Kidney glomerular epithelial cell (primary cell): ENCODE data around the gene RUNX1.
A peak's percentile ranks its signal among the peaks of the same experiment; 100 is the strongest.

Experiments
- DNase-seq: peaks from one replicate; lab custom pipeline; 2025; lab: John Stamatoyannopoulos, UW

RUNX1 gene

DNA sequence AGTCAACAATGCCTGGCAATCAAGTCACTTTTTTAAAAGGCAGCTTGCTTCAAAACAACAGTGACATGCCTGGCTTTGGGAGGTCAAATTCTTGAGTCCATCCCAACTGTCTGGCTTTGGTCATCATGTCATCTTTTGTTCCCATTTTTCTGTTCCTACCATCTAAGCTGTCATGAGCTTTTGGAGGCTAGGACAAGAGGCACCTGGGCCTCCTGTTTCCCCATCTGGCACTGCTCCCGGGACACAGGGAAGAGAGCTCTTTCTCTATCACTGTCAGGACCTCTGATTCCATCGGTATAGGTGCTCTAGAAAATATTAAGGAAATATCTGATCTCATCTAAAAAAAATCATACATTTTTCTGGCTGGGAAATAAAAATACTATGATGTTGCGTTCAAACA is 224.0 kb downstream of the RUNX1 start:
- no peak for DNase-seq

DNA sequence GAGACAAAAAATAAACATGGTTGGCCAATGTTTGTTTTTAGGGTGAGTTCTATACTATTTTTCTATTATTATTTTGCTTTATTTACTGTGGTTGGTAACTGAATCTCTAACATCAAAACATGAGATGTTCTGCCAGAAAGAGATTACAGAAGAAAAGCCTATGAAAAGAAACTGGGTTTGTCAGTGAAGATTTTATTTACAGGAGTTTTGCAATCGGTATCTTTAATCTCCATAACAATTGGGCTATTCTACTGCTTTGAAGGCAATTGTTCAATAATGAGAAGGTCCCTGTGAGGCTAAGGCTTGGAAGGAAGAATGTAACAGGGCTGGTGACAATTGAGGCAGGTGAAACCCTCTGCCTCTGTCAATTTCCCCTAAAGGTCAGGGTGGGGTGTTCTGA is 224.8 kb downstream of the RUNX1 start:
- DNase-seq: no peak

DNA sequence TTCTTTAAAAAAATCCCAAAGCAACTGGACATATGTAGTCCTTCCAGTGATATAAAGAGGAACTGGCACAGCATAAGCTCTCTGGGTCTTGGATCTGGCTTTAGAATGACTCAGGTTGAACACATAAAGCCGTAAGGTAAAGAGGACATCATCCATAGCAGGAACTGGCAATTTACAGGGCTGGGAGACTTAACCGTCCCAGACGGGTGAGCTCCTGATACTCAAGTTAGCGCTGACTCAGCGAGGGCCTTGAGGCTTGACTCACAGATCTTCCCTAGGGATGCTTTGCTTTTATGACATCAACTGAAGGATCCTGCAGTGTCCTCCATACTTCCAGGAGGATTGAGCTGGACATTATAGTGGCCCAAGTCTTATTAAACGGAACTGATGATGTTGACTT is 226.2 kb downstream of the RUNX1 start:
- no peak for DNase-seq

DNA sequence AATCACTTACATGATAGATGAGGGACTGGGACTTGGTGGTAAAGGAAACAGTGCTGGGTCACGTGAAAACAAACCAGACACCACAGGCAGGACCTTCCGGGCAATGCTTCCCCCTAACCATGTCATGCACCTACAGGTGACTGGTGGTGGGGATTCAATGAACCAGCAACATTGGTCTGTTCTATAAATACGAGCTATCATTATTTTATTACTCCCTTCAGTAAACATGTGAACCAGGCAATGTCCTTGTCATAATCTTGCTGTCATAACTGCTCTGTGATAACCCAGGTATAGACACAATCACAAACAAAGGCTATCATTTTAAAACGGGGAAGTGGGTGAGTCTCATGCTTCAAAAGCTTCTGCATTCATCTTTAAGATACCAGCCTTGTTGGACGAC is 226.9 kb downstream of the RUNX1 start:
- no peak for DNase-seq

DNA sequence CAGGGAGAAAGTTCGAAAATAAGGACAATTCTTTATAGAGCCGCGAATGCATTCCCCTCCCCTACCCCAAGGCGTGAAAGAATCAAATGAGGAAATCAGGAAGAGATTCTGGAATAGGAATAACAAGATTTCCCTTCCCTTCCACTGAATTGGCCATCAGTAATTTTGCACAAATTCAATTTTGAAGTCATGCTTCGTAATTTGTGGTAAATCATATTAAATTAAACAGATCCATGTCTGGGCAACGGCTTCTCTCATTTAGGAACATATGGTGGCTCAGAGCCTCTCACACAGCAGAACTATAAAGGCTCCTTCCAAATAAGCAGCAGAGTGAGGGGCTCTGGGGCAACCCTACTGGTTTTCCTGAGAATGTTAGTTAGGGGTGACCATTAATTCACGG is 227.4 kb downstream of the RUNX1 start:
- DNase-seq: no peak

DNA sequence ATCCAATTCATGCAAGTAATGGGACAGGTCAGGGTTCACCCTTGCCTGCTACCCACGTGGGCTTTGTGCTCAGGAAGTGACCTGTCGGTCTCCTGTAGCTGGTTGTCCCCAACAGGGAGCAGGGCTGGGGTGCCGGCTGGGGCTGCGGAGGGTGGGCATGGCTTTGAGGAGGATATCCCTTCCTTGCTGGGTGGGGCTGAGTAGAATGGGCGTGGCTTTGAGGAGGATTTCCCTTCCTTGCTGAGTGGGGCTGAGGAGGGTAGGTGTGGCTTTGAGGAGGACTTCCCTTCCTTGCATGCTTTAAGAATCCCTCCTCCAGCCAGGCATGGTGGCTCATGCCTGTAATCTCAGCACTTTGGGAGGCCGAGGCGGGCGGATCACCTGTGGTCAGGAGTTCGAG is 229.1 kb downstream of the RUNX1 start:
- no peak for DNase-seq

DNA sequence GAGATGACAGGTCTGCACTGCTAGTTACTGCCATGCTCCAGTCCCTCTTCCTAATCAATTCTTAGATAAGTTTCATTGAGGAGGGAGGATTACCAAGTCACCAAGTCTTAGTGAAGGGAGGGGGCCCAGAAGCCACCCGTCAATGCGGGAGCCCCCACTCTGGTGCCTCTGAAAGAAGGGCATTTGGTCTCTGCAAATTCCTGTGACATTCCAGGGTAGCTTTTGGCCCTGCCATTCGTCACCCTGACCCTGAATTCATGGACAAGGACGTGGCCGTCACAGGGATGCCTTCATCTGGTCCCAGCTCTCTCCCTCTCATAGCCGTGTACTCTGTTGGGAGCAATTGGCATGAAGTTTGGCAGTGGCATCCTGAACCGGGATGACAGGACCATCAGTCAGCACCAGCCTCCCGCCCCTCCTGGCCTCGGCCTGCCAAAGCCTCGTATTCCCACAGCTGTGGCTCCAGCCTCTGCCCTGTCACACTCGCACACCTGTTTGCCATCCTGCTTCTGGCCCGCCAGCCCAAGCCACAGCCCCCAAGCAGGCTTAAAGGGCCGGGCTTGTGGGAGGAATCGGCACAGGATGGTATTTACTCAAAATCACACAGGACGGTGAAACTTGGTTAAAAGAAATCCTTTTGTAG is 229.6 kb downstream of the RUNX1 start:
- no peak for DNase-seq

DNA sequence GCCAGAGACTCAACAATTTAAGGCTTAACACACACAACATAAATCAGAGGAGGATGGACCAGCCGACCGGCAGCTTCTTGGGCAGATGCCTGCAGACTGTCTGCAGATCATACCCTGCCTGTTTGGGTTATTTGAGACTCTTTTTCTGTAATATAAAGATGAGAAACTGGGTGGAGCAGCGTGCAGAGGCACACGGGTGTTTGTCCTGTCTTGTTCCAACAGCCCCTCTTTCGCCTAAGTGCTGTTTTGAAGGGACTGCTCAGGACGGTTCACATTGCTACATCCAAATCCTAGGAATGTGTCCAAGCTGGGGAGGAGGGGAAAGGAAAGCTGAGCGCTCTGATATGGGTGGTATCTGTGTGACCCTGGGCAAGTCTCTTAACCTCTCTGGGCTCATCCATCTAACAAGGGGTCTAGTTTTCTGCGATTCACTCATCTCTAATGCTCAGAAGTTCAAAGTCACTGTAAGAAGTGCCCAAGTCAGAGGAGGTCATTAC is 230.4 kb downstream of the RUNX1 start:
- DNase-seq: no peak

DNA sequence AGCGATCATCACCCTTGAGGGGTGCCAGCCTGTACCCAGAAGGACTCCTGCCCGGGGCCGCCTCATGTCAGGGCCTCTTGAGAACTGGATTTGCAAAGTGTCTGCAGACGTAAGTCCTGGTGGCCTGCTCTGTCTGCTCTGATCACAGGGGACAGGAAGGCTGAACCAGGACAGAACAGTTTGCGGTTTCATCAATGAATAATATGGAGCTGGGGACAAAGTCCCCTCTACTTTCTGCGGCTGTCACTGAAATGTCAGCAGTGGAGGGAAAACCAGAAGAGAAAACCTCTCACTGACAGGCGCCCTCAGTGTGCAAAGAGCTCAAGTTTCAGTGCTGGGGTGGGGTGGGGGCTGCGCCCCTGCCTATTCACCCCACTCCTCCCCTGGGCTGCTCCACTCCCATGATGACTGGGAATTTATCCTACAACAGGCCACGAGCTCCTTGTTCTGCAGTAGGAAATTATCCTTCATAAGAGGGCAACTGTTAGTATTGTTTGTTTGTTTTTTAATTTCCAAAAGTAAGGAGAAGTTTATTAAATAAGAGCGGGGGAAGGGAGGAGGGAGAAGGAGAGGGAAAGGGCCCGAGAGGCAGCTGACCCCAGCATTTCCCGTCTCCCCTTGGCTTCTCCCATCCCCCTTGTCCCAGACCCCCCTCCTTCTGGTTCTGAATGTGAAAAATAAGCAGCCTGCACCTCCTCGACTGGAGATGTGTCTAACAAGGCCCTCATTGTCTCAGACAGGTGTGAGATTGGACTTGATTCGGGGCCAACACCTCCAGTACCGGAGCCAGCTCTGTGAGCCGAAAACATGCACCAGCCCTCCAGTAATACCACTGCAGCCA is 231.1 kb downstream of the RUNX1 start:
- no peak for DNase-seq

DNA sequence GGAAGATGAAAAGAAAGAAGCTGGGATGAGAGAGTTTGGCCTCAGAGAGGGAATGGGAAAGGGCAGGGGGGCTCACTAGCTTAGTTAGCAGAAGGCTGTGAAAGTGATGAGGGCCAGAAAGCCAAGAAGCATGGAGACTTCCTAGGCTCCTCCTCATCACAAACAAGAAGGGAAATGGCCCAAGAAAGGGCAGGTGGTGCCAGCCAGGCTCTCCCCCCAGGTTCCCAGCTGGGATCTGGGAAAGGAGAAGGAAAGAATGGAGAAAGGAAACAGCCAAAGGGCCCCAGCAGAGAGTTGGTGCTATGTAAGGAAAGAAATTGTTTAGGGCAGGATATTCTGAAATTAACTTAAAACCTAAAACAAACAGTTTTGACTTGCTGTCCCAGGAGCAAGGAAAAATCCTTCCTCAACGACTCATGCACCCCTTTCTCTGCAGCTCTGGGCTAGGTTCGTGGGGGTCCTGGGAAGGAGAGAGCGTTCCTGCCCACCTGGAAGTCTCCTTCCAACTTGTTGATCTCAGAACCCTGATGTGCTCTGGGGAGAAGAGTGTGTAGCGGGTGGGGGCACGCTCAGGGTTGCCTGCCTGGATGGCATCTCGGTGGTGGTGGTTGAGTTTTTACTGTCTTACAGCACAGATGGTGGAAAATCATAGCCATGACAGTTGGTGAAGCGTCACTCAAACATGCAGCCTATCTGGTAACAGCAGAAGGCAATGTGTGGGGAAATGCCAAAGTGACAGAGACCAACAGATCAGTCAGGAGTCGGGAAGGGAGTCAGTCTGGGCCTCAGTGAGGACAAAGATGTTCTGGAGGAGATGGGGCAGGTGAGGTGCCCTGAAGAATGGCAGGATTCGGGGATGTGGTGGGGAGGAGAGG is 233.0 kb downstream of the RUNX1 start:
- no peak for DNase-seq

DNA sequence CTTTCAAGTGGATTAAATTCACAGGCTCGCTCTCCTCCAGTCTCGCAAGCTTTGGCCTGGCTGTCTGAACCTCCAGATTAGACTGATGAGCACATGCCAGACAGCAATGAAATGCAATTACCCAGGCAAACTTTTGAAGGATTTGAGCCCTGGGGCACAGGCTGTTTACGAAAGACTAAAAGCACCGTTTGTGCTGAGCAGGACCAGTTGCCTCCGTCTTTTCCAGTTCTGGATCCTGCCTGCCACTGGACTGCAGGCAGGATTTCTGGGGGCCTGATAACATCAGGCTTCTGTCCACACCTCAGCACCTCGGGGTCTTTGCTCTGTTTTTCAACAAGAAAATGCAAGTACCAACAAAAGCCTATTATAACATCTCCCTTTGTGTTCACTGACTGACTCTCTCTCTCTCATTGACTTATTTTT is 234.6 kb downstream of the RUNX1 start:
- DNase-seq: no peak

DNA sequence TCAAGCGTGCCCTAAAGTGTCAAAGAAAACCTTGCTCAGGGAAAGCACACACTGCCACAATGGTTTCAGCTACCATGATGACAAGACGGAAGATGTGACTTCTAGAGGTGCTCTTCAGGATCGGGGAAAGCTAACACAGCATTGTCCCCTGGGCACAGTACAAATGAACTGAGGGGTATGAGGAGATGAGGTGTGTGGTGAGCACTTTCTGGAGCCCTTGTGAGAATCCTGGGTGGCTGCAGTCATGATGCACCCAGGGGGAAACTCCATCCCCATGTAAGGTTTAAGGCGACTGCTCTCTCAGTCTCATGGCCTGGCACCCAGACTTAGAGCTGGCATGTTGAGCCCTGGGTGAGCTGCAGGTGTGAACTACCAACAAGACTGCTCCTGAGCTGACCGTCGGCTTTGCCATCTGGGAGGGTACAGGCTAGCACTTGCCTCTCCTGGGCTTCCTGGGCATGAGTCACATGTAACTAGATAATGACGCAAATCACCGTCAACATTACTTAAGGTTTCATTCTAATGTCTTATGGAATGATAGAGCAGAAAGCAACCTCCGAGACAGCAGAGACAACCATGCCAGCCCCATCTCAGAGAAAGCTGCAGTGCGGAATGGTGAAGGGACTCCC is 235.7 kb downstream of the RUNX1 start:
- DNase-seq: no peak

DNA sequence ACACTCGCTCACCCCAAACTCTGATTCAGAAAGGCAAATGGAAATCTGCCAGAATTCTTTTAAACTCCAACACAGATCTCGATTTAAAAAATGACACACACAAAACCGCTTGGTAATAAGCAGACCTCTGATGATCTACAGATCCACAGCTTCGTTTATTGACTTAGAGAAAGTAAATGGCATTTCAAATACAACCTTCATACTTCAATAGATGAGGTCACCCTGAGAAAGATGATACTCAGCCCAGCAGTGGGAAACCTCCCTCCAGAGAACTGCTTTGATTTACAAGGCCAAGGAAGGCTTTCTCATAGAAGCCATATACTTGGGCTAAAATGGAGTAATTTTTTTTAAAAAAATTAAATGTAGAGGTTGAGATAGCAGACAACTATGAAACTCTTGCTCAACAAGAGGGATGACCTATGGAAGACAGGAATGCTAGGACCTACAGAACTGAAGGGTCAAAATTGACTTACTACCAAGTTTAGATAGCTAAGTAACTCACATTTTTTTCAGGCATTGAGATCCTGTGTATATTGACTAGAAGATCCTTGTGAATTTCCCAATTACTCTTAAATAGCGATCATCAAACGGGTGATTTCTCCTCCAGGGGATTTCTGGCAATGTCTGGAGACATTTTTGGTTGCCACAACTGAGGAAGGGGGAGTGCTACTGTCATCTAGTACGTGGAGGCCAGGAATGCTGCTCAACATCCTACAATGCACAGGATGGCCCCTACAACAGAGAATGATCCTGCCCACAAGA is 236.4 kb downstream of the RUNX1 start:
- DNase-seq: peak; percentile 68

DNA sequence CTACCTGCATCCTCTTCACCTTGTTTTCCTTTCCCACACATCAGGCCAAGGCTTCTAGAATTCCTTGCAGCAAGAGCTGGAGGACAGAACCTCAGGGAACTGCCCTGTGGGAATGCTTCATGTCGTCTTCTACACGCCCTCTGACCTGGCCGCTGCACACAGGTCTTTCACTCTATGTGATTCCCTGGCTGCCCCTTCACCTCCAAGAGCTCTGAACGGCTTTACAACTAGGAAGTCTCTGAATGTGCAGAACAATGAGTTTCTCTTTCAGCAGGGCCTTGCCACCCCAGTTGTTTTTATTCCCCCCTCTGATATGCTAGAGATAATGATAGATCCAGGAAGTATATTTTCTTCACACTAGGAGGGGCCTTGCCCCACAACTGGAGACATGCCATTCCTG is 237.7 kb downstream of the RUNX1 start:
- no peak for DNase-seq

DNA sequence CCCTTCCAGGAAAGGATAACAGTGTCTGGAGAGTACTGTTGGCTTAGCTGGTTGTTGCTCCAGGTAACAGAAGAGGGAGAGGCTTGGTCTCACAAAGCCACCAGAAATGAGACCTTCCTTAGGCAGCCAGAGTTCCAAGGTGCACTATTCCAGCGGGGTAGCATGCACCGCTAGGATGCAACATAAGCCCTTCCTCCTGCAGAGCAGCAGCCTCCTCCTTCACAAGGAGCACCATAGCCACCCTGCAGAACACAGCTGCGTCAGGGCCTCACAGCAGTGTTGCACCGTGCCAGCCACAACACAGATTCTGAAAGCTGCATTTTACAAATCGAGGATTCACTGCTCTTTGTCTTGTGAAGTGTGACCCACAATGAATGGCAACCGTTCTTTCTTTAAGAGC is 238.3 kb downstream of the RUNX1 start:
- no peak for DNase-seq

DNA sequence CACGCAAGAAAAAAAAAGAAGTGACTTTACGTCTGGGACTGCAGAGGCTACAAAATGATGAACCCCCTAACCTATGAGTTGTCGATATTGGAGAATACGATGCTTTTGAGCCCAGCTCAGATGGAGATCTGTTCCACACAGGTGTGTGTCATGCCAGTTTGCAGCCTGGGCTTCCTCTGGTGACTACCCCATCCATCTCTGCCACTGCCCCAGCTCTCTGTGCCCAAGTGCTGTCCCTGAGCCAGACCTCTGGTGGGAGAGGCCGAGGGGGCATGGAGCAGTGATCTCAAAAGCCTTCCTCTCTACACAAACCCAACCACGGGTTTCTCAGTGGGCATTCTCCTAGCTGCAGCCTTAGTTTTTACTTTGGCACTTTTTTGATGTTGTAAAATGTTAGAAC is 239.3 kb downstream of the RUNX1 start:
- DNase-seq: no peak

DNA sequence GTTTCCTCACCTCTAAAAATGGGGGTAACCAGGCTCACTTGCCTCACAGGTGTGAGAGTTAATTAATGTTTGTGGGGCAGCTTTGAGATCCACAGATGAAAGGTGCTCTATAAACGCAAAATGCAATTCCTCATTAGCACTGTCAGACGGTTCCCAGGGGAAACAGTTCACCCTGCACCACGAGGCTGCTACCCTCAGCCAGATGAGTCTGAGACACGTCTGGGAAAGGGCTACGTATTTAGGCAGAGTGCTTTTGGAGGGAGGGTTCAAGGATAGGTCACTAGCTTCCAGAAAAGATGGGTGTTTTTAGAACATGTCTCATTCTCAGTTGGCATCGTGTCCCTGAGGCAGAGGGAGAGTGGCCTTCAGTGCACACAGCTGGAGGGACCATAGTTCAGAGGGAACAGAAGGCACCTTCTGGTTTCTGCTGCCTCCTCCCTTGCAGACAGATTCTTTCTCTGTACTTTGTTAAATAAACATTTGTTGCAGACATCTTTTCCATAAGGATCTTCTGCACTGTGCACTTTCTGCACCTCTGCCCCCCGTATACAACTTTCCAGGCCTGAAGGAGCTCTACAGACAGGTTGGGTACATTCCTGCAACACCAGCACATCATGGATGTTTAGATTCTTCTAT is 240.4 kb downstream of the RUNX1 start:
- no peak for DNase-seq

DNA sequence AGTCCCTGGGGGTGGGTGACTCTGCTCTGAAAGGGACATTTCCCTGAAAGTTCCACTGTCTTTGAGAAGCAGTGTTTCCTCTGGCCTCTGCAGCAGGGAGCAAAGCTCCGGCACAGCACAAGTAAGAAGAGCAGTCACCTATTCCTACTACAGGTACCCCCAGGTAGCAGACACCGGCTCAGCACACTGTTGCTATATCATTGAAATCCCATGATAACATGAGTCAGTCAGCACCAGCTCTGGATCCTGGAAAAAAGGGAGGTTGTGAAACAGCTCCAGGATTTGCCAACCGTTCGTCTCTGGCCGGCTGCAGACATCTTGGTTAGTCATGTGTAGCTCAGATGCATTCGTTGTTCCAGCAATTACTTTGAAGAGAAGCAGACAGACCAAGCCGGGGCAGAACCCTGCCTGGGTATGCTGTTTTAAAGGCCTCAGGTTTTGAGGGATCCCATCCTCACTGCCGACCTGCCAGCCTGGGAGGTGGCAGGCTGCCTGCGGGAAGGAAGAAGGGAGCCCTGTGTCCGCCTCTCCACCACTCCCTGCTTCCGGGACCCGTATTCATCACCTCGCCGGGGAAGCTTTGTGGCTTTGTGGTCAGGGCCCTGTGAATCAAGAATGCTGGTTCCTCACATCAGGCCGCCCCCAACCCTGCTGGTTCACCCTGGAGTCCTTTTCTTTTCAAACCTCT is 241.1 kb downstream of the RUNX1 start:
- peak; percentile 83 for DNase-seq

DNA sequence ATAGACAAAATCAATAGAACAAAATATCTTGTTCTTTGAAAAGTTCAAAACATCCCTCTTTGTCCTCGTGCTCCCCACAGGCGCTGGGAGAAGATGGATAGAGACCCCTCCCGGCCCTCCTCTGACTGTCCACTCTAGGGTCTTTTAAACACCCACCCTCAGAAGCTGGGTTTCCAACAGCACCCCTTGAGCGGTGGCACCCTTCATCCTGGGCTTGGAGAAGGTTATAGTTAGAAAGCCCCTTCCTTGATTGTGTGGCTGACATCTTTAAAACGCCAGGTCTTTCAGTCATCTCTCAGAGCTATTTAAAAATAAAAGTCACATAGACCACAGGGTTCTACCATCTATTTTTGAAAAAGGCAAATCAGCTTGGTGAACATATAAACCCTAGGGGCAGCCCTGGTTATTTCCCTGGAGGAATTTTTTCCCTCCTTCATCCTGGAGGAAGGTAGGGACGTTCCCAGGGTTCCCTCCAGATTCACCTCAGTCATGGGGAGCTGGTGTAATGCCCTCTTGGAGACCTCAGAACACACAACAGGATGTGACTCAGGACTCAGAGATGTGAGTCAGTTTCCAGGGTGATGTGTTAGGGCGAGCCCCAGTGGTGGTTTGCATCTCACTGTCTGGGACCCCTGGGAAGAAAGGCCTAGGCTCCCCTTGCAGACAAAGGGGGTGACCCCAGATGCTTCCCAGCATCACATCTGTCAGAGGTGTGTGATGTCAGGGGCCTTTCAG is 241.8 kb downstream of the RUNX1 start:
- DNase-seq: peak; percentile 87

DNA sequence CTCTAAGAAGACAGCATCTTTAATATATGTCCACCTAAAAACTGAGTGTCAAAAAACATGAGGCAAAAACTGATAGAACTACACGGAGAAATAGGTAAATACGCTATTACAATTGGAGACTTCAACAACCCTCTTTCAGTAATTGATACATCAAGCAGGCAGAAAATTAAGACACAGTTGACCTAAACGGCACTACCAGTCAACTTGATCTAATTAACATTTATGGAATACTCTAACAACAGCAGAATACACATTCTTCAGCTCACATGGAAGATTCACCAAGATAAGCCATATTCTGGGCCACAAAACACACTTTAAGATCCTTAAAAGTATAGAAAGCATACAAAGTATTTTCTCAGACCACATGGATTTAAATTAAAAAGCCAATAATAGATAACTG is 242.7 kb downstream of the RUNX1 start:
- no peak for DNase-seq
